Testis (tissue), 3 donors: ENCODE results near the gene DEAF1. TPM values are rescaled to one million over a fixed set of nuclear protein-coding genes. Genes with fewer than 3 reads are reported as not detected.

ENCODE experiments used
- DNase-seq: peaks from one replicate; pipeline ENCODE4 v3.0.0-alpha.2; 2019
- H3K27ac ChIP-seq, 2 donors: fragments of 200-600 bp; sonication (generic); one replicate each; pipeline ENCODE4 v1.5.1; 2019
- H3K27me3 ChIP-seq: fragments of 200-600 bp; sonication (generic); one replicate; pipeline ENCODE4 v1.5.1; 2019
- H3K36me3 ChIP-seq: fragments of 200-600 bp; sonication (generic); one replicate; pipeline ENCODE4 v1.5.1; 2017; ENCODE audit warnings: low read depth; ENCODE audit errors: missing control alignments
- H3K4me1 ChIP-seq: fragments of 200-600 bp; sonication (generic); one replicate; pipeline ENCODE4 v1.5.1; 2019
- H3K4me3 ChIP-seq, 2 donors: fragments of 200-600 bp; sonication (generic); one replicate each; pipeline ENCODE4 v1.5.1; 2017 to 2019
- H3K9me3 ChIP-seq: fragments of 200-600 bp; sonication (generic); one replicate; pipeline ENCODE4 v1.5.1; 2017
- CTCF ChIP-seq, 3 experiments: fragments of 450-650 bp in 2 of 3; fragments of 200-600 bp in 1 of 3; sonication (generic) in 1 of 3; IDR thresholded peaks; one replicate each; pipeline ENCODE4 v1.5.1; 2016 to 2019; ENCODE audit warnings: antibody characterized with exemption in 3 of 3, mild to moderate bottlenecking in 2 of 3, moderate library complexity in 1 of 3
- POLR2A ChIP-seq: fragments of 450-650 bp; IDR thresholded peaks from one replicate; pipeline ENCODE4 v1.6.1; 2017; ENCODE audit warnings: antibody characterized with exemption, mild to moderate bottlenecking, moderate library complexity
- WGBS, 2 donors: methylation state at CpG; one replicate each; pipeline ENCODE4 v1.1.5; 2018; 5-methylcytosine and 5-hydroxymethylcytosine counted together
- intact Hi-C: fragments of 100-400 bp; cut with DNase I; formaldehyde crosslinking; loops from one replicate; pipeline ENCODE4 v1.15.1; 2023; ENCODE audit warnings: low total_unique reads
- polyA plus RNA-seq: library from polyadenylated mRNA; stranded (reverse); fragments of 350-450 nt; fragmentation: Illumina TruSeq; extraction: RNeasy Lipid Tissue Mini Kit (QIAGEN cat#74804); gene quantifications from one replicate; pipeline ENCODE4 v1.2.3, GENCODE V29; 2014; ENCODE audit warnings: low read depth, low replicate concordance; ENCODE audit not compliant: insufficient read depth
- total RNA-seq, 2 donors: library from RNA; depleted of rRNA; stranded (reverse); fragments of >200 nt; gene quantifications; one replicate each; pipeline ENCODE4 v1.2.3, GENCODE V29; 2016

DEAF1 gene
- total and polyA plus RNA-seq, 3 donors from 2014 or later: 47.9 to 116 (median 82.5) TPM

DNA sequence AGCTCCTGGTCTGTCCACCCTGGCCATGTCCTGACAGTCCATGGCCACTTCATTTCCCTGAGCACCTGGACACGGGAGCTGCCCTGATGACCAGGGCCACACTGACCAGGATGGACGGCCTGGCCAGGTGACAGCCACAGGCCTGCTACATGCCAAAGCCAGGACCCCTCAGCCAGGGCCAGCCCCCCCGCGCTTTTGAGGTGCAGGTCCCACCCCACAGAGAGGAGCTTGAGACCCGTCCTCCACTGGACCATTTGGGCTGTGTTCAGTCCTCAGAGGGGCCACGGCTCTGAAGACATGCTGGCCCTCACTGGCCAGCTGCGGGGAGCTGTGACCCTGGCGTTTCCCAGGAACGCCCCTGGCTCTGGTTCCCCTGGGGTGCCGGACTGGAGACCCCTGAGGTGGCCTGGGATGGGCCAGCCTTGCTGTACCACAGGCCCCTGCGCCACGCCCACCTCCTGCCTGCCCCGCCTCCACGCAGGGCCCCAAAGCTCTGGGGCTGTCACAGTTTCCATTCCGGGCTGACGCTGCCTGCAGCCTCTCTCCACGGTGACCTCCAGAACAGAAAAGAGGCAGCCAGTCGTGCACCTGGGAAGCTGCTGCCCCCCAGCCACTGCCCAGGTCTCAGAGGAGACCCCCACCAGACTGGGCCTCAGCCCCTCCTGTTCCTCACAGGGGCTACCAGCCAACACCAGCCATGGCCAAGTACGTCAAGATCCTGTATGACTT, 29.2 kb upstream of the DEAF1 start:
- Histone ChIP-seq H3K27ac (no peak overlapping the region), H3K36me3 (no peaks in the 10 kb centered on the region), H3K4me1 (peaks cover 40% of the 10 kb centered on the region), H3K9me3 (no peaks in the 10 kb centered on the region), H3K4me3 (no peak overlapping the region), H3K27me3 (no peaks in the 10 kb centered on the region)
- WGBS, 2 donors: 81 to 86% methylated on average over 10 to 19 of the region's 19 CpGs
- DNase-seq: no peak
- intact Hi-C loops: loop anchor here (10.0 kb wide), 1 partner anchor 169 kb away; no protein-coding TSS in a partner anchor
- TF ChIP-seq POLR2A (no peak), CTCF (IDR thresholded peaks at IDR 0.05) (no peak)

- no peak overlapping the region for H3K4me3 ChIP-seq
- peaks cover 34% of the 10 kb centered on the region for H3K4me1 ChIP-seq
- H3K27ac ChIP-seq: no peak overlapping the region
- H3K36me3 ChIP-seq: no peaks in the 10 kb centered on the region
- TF ChIP-seq POLR2A (no peak), CTCF (IDR thresholded peaks at IDR 0.05) (peak; percentile 62 to 87 (median 75))
- intact Hi-C loops: loop anchor here (10.0 kb wide), 1 partner anchor 169 kb away; no protein-coding TSS in a partner anchor
- no peaks in the 10 kb centered on the region for H3K9me3 ChIP-seq
- 45 to 50% methylated on average over 3 to 8 of the region's 8 CpGs for WGBS, 2 donors
- no peaks in the 10 kb centered on the region for H3K27me3 ChIP-seq
- DNase-seq: peak; percentile 62
Measured at GRCh38 chr11:723120-723883, 28.3 kb upstream of the DEAF1 start.

DNA sequence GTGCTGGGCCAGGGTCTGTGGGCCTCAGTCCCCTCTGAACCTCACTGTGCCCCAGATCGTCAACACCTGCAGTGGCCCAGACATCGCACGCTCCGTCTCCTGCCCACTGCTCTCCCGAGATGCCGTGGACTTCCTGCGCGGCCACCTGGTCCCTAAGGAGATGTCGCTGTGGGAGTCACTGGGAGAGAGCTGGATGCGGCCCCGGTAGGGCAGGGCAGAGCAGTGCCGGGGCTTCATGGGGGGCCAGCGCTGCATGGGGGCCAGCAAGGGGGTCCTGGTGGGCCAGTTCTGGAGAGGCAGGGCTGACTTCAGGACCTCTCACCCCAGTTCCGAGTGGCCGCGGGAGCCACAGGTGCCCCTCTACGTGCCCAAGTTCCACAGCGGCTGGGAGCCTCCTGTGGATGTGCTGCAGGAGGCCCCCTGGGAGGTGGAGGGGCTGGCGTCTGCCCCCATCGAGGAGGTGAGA, 27.4 kb upstream of the DEAF1 start:
- H3K4me3 ChIP-seq: no peak overlapping the region
- TF ChIP-seq CTCF (IDR thresholded peaks at IDR 0.05) (no peak), POLR2A (no peak)
- intact Hi-C loops: loop anchor here (10.0 kb wide), 1 partner anchor 168 kb away; no protein-coding TSS in a partner anchor
- 75 to 95% methylated on average over 4 to 20 of the region's 20 CpGs for WGBS, 2 donors
- H3K27ac ChIP-seq: no peak overlapping the region
- H3K27me3 ChIP-seq: no peaks in the 10 kb centered on the region
- no peaks in the 10 kb centered on the region for H3K9me3 ChIP-seq
- no peaks in the 10 kb centered on the region for H3K36me3 ChIP-seq
- H3K4me1 ChIP-seq: peaks cover 24% of the 10 kb centered on the region
- no peak for DNase-seq

DNA sequence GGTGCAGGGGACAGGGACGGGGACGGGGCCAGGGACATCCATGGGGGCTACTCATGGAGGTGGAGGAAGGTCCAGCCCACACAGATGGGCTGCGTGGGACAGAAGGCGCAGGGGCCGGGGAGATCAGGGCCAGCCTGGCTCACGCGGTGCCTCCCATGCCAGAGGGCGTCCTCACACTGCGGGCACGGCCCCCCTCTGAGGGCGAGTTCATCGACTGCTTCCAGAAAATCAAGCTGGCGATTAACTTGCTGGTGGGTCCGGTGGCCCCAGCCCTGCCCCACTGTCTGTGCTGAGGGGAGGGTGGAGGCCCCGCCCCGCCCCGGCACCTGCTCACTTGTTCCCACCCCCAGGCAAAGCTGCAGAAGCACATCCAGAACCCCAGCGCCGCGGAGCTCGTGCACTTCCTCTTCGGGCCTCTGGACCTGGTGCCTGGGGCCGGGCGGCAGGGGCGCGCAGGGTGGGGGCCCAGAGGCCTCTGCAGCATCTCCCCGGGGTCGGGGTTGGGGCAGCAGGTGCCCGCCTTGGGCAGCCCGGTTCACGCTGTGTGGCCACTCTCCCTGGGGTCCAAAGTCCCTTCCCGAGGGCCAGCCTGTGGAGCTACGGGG, 26.8 kb upstream of the DEAF1 start:
- peaks cover 19% of the 10 kb centered on the region for H3K4me1 ChIP-seq
- 46 to 51% methylated on average over 5 to 31 of the region's 33 CpGs for WGBS, 2 donors
- H3K27me3 ChIP-seq: no peaks in the 10 kb centered on the region
- no peaks in the 10 kb centered on the region for H3K36me3 ChIP-seq
- intact Hi-C loops: loop anchor here (10.0 kb wide), 1 partner anchor 167 kb away; no protein-coding TSS in a partner anchor
- no peaks in the 10 kb centered on the region for H3K9me3 ChIP-seq
- no peak overlapping the region for H3K27ac ChIP-seq
- DNase-seq: no peak
- TF ChIP-seq CTCF (IDR thresholded peaks at IDR 0.05) (no peak), POLR2A (no peak)
- no peak overlapping the region for H3K4me3 ChIP-seq
